Liver (tissue), 9 donors: ENCODE results near the gene LLGL1. TPM values are rescaled to one million over a fixed set of nuclear protein-coding genes. Genes with fewer than 3 reads are reported as not detected.
A peak's percentile ranks its signal among the peaks of the same experiment; 100 is the strongest.

Source experiments
- DNase-seq: peaks from one replicate; pipeline ENCODE4 v3.0.0-alpha.2; 2017; ENCODE audit warnings: low spot score
- H3K27ac ChIP-seq, 2 donors: one replicate each; pipeline ENCODE4 v1.7.0; 2013; ENCODE audit warnings: inconsistent platforms in 2 of 2, low read length in 2 of 2, control low read depth in 1 of 2, low read depth in 1 of 2, mild to moderate bottlenecking in 1 of 2
- H3K27me3 ChIP-seq, 4 donors: one replicate each; pipeline versions ENCODE4 v1.6.1 to v1.7.0; 2013; ENCODE audit warnings: low read length in 3 of 4, inconsistent platforms in 1 of 4, mild to moderate bottlenecking in 1 of 4, moderate library complexity in 1 of 4; ENCODE audit not compliant: control insufficient read depth in 4 of 4, insufficient read depth in 4 of 4
- H3K36me3 ChIP-seq, 4 donors: one replicate each; pipeline versions ENCODE4 v1.6.1 to v1.7.0; 2013; ENCODE audit warnings: low read length in 3 of 4, mild to moderate bottlenecking in 3 of 4, low read depth in 1 of 4, moderate library complexity in 1 of 4; ENCODE audit not compliant: control insufficient read depth in 4 of 4, insufficient read depth in 3 of 4
- H3K4me1 ChIP-seq, 4 donors: one replicate each; pipeline versions ENCODE4 v1.6.1 to v1.7.0; 2013; ENCODE audit warnings: low read length in 3 of 4, mild to moderate bottlenecking in 3 of 4, moderate library complexity in 1 of 4; ENCODE audit not compliant: control insufficient read depth in 4 of 4, insufficient read depth in 4 of 4
- H3K4me3 ChIP-seq, 3 donors: one replicate each; pipeline versions ENCODE4 v1.6.1 to v1.7.0; 2013; ENCODE audit warnings: low read length in 3 of 3, control low read depth in 1 of 3, low read depth in 1 of 3, mild to moderate bottlenecking in 1 of 3
- H3K9ac ChIP-seq, 2 donors: one replicate each; pipeline ENCODE4 v1.7.0; 2013; ENCODE audit warnings: low read length in 2 of 2, mild to moderate bottlenecking in 2 of 2, moderate library complexity in 2 of 2, control low read depth in 1 of 2, low read depth in 1 of 2
- H3K9me3 ChIP-seq, 4 donors: one replicate each; pipeline versions ENCODE4 v1.6.1 to v1.7.0; 2013; ENCODE audit warnings: low read length in 3 of 4; ENCODE audit not compliant: control insufficient read depth in 4 of 4
- ATF3 ChIP-seq: IDR thresholded peaks from 2 replicates; pipeline ENCODE4 v1.6.1; 2016; ENCODE audit warnings: antibody characterized with exemption
- CTCF ChIP-seq: fragments of 150-350 bp; IDR thresholded peaks from 2 replicates; pipeline ENCODE4 v1.5.1; 2017; ENCODE audit warnings: improper control_type of control experiment, low read depth, low read length; ENCODE audit not compliant: missing input control
- FOXA1 ChIP-seq: IDR thresholded peaks from 2 replicates; pipeline ENCODE4 v1.6.1; 2016; ENCODE audit warnings: antibody characterized with exemption
- FOXA2 ChIP-seq: IDR thresholded peaks from 2 replicates; pipeline ENCODE4 v1.6.1; 2016; ENCODE audit warnings: antibody characterized with exemption
- GABPA ChIP-seq, 2 donors: IDR thresholded peaks in 1 of 2; conservative IDR thresholded peaks in 1 of 2; 2 replicates each; pipeline ENCODE4 v1.6.1; 2016; ENCODE audit warnings: antibody characterized with exemption in 2 of 2, mild to moderate bottlenecking in 1 of 2, moderate library complexity in 1 of 2
- HNF4A ChIP-seq, 2 donors: conservative IDR thresholded peaks; 2 replicates each; pipeline ENCODE4 v1.6.1; 2016; ENCODE audit warnings: antibody characterized with exemption in 2 of 2, mild to moderate bottlenecking in 2 of 2
- HNF4G ChIP-seq: IDR thresholded peaks from 2 replicates; pipeline ENCODE4 v1.6.1; 2016; ENCODE audit warnings: antibody characterized with exemption
- JUND ChIP-seq, 2 donors: IDR thresholded peaks; 2 replicates each; pipeline ENCODE4 v1.6.1; 2016; ENCODE audit warnings: antibody characterized with exemption in 2 of 2
- MAX ChIP-seq: IDR thresholded peaks from 2 replicates; pipeline ENCODE4 v1.6.1; 2016; ENCODE audit warnings: antibody characterized with exemption
- NR2F2 ChIP-seq: IDR thresholded peaks from 2 replicates; pipeline ENCODE4 v1.6.1; 2016; ENCODE audit warnings: antibody characterized with exemption
- RAD21 ChIP-seq, 2 donors: IDR thresholded peaks; 2 replicates each; pipeline ENCODE4 v1.6.1; 2016; ENCODE audit warnings: antibody characterized with exemption in 2 of 2, mild to moderate bottlenecking in 2 of 2
- SP1 ChIP-seq: IDR thresholded peaks from 2 replicates; pipeline ENCODE4 v1.6.1; 2018; ENCODE audit warnings: antibody characterized with exemption, mild to moderate bottlenecking
- TAF1 ChIP-seq: conservative IDR thresholded peaks from 2 replicates; pipeline ENCODE4 v1.6.1; 2016; ENCODE audit warnings: antibody characterized with exemption, mild to moderate bottlenecking
- YY1 ChIP-seq: IDR thresholded peaks from 2 replicates; pipeline ENCODE4 v1.6.1; 2016; ENCODE audit warnings: antibody characterized with exemption, mild to moderate bottlenecking
- ZBTB33 ChIP-seq: IDR thresholded peaks from 2 replicates; pipeline ENCODE4 v1.6.1; 2016; ENCODE audit warnings: antibody characterized with exemption
- WGBS: extraction: QIAGEN DNeasy Blood & Tissue Kit; methylation state at CpG from one replicate; pipeline ENCODE4 v1.1.7; 2013; 5-methylcytosine and 5-hydroxymethylcytosine counted together
- polyA plus RNA-seq, 2 donors: library from polyadenylated mRNA; stranded (reverse) in 1 of 2; unstranded in 1 of 2; fragments of 200-250 nt in 1 of 2; fragments of >200 nt in 1 of 2; fragmentation: Nextera tagmentation in 1 of 2; extraction: Ambion mirVana in 1 of 2; gene quantifications; one replicate each; pipeline versions ENCODE4 v1.2.1 to v1.2.3, GENCODE V29; 2013 to 2015
- total RNA-seq, 2 donors: library from RNA; depleted of rRNA; stranded (reverse); fragments of >200 nt; gene quantifications; one replicate each; pipeline ENCODE4 v1.2.3, GENCODE V29; 2014
- donor health status: healthy.
- donor health status: healthy.
- donor health status: healthy.
- donor health status: healthy.
- donor health status: healthy.

The LLGL1 gene
- total and polyA plus RNA-seq, 4 donors = 0.39 to 12.0 (median 2.8) TPM

GRCh38 chr17:18267366-18267765 is 41.9 kb downstream of the LLGL1 start:
- peaks cover 0 to under 1% (median 0%) of the 10 kb centered on the region in 4 donors for H3K4me1 ChIP-seq
- TF ChIP-seq CTCF (no peak), FOXA2 (no peak), HNF4G (no peak), SP1 (no peak), RAD21 (IDR thresholded peaks at IDR 0.05) (no peak)
- DNase-seq = no peak
- no peak overlapping the region for H3K27ac ChIP-seq
- no peak overlapping the region for H3K4me3 ChIP-seq
- no peaks in the 10 kb centered on the region for H3K9me3 ChIP-seq
- H3K27me3 ChIP-seq = no peaks in the 10 kb centered on the region
- H3K36me3 ChIP-seq = peaks cover 4 to 20% (median 12%) of the 10 kb centered on the region in 4 donors
- no peak overlapping the region for H3K9ac ChIP-seq
- WGBS = 82% methylated on average over 10 of the region's 10 CpGs

GRCh38 chr17:18267927-18268711 is 42.7 kb downstream of the LLGL1 start:
- H3K4me3 ChIP-seq = no peak overlapping the region
- 53% methylated on average over 14 of the region's 14 CpGs for WGBS
- no peak for TF ChIP-seq RAD21 (IDR thresholded peaks at IDR 0.05)
- TF ChIP-seq HNF4G = no peak
- no peak for TF ChIP-seq ATF3
- TF ChIP-seq GABPA (IDR thresholded peaks at IDR 0.05 in 1 of 2, conservative IDR thresholded peaks at IDR 0.05 in 1 of 2) = no peak
- TF ChIP-seq HNF4A (conservative IDR thresholded peaks at IDR 0.05) = no peak
- TF ChIP-seq ZBTB33 = no peak
- TF ChIP-seq FOXA1 = no peak
- TF ChIP-seq TAF1 = no peak
- TF ChIP-seq NR2F2 = no peak
- no peak for TF ChIP-seq SP1
- TF ChIP-seq MAX = no peak
- no peak for TF ChIP-seq CTCF
- no peak for TF ChIP-seq YY1
- TF ChIP-seq JUND (IDR thresholded peaks at IDR 0.05) = no peak

More at GRCh38 chr17:18267927-18268711, 42.7 kb downstream of the LLGL1 start:
- H3K4me1 ChIP-seq = no peaks in the 10 kb centered on the region
- no peaks in the 10 kb centered on the region for H3K9me3 ChIP-seq
- no peak overlapping the region for H3K9ac ChIP-seq
- H3K27me3 ChIP-seq = no peaks in the 10 kb centered on the region
- peak; percentile 46 for DNase-seq
- H3K36me3 ChIP-seq = peaks cover 4 to 23% (median 11%) of the 10 kb centered on the region in 4 donors
- no peak overlapping the region for H3K27ac ChIP-seq
